ENCODE measurements around the gene STK11.

DNA sequence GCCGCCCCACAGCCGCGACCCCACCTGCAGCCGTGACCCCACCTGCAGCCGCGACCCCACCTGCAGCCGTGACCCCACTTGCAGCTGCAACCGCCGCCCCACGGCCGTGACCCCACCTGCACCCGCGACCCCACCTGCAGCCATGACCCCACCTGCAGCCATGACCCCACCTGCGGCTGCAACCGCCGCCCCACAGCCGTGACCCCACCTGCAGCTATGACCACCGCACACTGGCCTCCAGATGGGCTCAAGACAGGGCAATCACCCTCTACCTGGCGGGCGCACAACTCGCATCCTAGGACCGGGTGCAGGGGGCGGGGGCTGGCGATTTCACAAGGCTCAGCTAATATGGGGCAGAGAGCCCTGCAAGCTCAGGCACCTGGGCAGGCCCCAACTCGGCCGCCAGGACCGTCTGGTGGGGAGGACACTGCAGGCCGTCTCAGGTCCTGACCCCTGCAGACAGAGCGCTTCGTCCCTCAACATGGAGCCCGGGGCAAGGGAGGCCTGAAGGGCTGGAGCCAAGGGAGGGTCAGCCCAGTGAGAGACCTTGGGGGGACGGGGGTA lies 46.6 kb upstream of the STK11 start:
- TF ChIP-seq, protein P1, sequence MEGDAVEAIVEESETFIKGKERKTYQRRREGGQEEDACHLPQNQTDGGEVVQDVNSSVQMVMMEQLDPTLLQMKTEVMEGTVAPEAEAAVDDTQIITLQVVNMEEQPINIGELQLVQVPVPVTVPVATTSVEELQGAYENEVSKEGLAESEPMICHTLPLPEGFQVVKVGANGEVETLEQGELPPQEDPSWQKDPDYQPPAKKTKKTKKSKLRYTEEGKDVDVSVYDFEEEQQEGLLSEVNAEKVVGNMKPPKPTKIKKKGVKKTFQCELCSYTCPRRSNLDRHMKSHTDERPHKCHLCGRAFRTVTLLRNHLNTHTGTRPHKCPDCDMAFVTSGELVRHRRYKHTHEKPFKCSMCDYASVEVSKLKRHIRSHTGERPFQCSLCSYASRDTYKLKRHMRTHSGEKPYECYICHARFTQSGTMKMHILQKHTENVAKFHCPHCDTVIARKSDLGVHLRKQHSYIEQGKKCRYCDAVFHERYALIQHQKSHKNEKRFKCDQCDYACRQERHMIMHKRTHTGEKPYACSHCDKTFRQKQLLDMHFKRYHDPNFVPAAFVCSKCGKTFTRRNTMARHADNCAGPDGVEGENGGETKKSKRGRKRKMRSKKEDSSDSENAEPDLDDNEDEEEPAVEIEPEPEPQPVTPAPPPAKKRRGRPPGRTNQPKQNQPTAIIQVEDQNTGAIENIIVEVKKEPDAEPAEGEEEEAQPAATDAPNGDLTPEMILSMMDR (IDR thresholded peaks at IDR 0.05), result no peak
- no peak for TF ChIP-seq POLR2AphosphoS5 (IDR thresholded peaks at IDR 0.05)
- TF ChIP-seq POLR2A (IDR thresholded peaks at IDR 0.05; ENCODE audit: low read depth), result no peak
